Myocyte (in vitro differentiated cells): Measurements from ENCODE around the gene UBE2G2. TPM values are rescaled to one million over a fixed set of nuclear protein-coding genes. Genes with fewer than 3 reads are reported as not detected.

Experiments used
- DNase-seq: peaks from one replicate; pipeline ENCODE4 v3.0.0-alpha.2; 2012; ENCODE audit warnings: low read depth
- polyA plus RNA-seq: library from polyadenylated mRNA; unstranded; fragments of >200 nt; gene quantifications from one replicate; pipeline ENCODE4 v1.2.1, GENCODE V29; 2012; ENCODE audit warnings: missing spikeins
- total RNA-seq: library from RNA; depleted of rRNA; stranded (reverse); fragments of >200 nt; gene quantifications from 2 replicates; pipeline ENCODE4 v1.2.3, GENCODE V29; 2014

Gene UBE2G2
- total RNA-seq, result 98.0 and 99.8 TPM in 2 replicates
- polyA plus RNA-seq, result 113 TPM

- DNase-seq, result peak; percentile 87
Observed at GRCh38 chr21:44801468-44802395, at the start of gene UBE2G2. TSS of gene UBE2G2 (minus strand) at chr21:44801820. CDS start at chr21:44801748, 72 bp downstream.

- peak; percentile 37 for DNase-seq
Observed at GRCh38 chr21:44850905-44851657, 49.5 kb upstream of the UBE2G2 start.

GRCh38 chr21:44850208-44850800 is 48.7 kb upstream of the UBE2G2 start:
- no peak for DNase-seq

GRCh38 chr21:44849616-44850130 is 48.1 kb upstream of the UBE2G2 start:
- no peak for DNase-seq

GRCh38 chr21:44848821-44849521 is 47.4 kb upstream of the UBE2G2 start:
- DNase-seq, result no peak

- DNase-seq, result peak; percentile 28
Observed at GRCh38 chr21:44847261-44848056, 45.8 kb upstream of the UBE2G2 start.

GRCh38 chr21:44846485-44847260 is 45.1 kb upstream of the UBE2G2 start:
- peak; percentile 37 for DNase-seq

GRCh38 chr21:44846224-44846484 is 44.5 kb upstream of the UBE2G2 start:
- DNase-seq, result no peak

- DNase-seq, result peak; percentile 71
Observed at GRCh38 chr21:44845418-44846223, 44.0 kb upstream of the UBE2G2 start.

- DNase-seq, result no peak
Observed at GRCh38 chr21:44844256-44844655, 42.6 kb upstream of the UBE2G2 start.

GRCh38 chr21:44842721-44843445 is 41.3 kb upstream of the UBE2G2 start:
- DNase-seq, result no peak

- DNase-seq, result no peak
Observed at GRCh38 chr21:44842087-44842486, 40.5 kb upstream of the UBE2G2 start.

GRCh38 chr21:44840771-44841170 is 39.2 kb upstream of the UBE2G2 start:
- no peak for DNase-seq

- DNase-seq, result peak; percentile 65
Observed at GRCh38 chr21:44838951-44839350, 37.3 kb upstream of the UBE2G2 start.

- DNase-seq, result peak; percentile 73
Observed at GRCh38 chr21:44838039-44838895, 36.6 kb upstream of the UBE2G2 start.

- no peak for DNase-seq
Observed at GRCh38 chr21:44837537-44837936, 35.9 kb upstream of the UBE2G2 start.
